ENCODE data around the gene ACTL9. TPM values are rescaled to one million over a fixed set of nuclear protein-coding genes. Genes with fewer than 3 reads are reported as not detected.

ACTL9 gene
- total RNA-seq, 2 donors from 2014 or later, result not detected

DNA sequence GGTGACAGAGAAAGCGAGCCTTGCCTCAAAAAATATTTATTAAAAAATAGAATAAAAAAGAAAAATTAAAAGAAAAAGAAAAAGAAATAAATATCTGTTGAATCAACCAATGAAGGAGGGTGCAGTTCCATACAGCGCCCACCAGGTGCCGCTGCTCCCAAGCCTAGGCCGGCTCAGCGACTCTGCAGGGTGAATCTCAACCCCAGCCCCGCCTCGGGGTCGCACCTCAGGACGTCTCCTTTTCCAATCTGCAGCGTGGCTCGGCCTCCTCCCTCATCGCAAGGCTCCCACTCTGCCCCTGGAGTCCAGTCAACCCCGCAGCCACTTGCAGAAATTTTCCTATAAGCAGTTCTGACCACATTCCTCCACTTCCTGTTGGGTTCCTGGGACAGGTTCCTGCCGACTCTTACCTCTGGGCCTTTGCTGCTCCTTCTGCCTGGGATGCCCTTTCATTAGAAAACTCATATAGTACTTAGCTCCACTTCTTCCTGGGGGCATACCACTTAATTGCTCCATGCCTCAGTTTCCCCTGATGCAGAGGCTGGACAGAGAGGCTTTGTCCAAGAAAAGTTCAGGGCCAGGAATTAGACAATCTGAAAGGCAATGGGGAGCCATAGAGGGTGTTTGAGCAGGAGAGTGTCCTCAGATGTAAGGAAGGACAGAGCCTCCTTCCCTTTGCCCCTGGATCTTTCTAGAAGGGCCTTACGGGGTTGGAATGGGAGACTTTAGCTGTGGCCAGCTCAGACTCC, 43.8 kb downstream of the ACTL9 start:
- WGBS, 2 experiments (ENCODE audit: insufficient coverage in 1 of 2, insufficient read length in 1 of 2), result 1 to 14% methylated on average over 8 to 14 of the region's 15 CpGs
- Histone ChIP-seq H3K4me1 (ENCODE audit: control insufficient read depth, insufficient read depth, low read length) (no peaks in the 10 kb centered on the region), H3K4me3 (ENCODE audit: low read length) (no peak overlapping the region), H3K9me3 (ENCODE audit: control insufficient read depth, low read length) (no peaks in the 10 kb centered on the region), H3K36me3 (ENCODE audit: control insufficient read depth, insufficient read depth, low read length) (no peaks in the 10 kb centered on the region), H3K9ac (ENCODE audit: extremely low read depth, low read length, poor library complexity, severe bottlenecking) (no peak overlapping the region), H3K27ac (ENCODE audit: low read depth, low read length) (no peak overlapping the region), H3K27me3 (ENCODE audit: control insufficient read depth, insufficient read depth, low read length, poor library complexity, severe bottlenecking) (no peaks in the 10 kb centered on the region)
- Mint-ChIP-seq H3K36me3 (ENCODE audit: low read depth) (no peaks in the 10 kb centered on the region), H3K4me1 (no peaks in the 10 kb centered on the region), H3K27ac (no peak overlapping the region), H3K27me3 (ENCODE audit: insufficient read depth) (peaks cover 25% of the 10 kb centered on the region), H3K4me3 (no peak overlapping the region), H3K9me3 (no peaks in the 10 kb centered on the region)
- TF ChIP-seq, protein P1, sequence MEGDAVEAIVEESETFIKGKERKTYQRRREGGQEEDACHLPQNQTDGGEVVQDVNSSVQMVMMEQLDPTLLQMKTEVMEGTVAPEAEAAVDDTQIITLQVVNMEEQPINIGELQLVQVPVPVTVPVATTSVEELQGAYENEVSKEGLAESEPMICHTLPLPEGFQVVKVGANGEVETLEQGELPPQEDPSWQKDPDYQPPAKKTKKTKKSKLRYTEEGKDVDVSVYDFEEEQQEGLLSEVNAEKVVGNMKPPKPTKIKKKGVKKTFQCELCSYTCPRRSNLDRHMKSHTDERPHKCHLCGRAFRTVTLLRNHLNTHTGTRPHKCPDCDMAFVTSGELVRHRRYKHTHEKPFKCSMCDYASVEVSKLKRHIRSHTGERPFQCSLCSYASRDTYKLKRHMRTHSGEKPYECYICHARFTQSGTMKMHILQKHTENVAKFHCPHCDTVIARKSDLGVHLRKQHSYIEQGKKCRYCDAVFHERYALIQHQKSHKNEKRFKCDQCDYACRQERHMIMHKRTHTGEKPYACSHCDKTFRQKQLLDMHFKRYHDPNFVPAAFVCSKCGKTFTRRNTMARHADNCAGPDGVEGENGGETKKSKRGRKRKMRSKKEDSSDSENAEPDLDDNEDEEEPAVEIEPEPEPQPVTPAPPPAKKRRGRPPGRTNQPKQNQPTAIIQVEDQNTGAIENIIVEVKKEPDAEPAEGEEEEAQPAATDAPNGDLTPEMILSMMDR (conservative IDR thresholded peaks at IDR 0.05), result peak; percentile 100
- peak; percentile 90 for DNase-seq

DNA sequence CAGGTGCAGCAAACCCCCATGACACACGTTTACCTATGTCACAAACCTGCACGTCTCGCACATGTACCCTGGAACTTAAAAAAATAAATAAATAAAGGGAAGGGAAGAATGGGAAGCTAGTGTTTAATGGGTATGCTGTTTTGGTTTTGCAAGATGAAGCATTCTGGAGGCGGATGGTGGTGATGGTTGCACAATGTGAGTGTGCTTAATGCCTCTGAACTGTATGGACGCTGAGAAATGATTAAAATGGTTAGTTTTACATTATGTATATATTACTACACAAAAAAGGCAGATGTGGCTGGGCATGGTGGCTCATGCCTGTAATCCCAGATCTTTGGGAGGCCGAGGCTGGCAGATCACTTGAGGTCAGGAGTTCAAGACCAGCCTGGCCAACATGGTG, 50.4 kb downstream of the ACTL9 start:
- H3K9ac ChIP-seq (ENCODE audit: extremely low read depth, low read length, poor library complexity, severe bottlenecking), result no peak overlapping the region
- Mint-ChIP-seq H3K9me3 (no peaks in the 10 kb centered on the region), H3K36me3 (ENCODE audit: low read depth) (no peaks in the 10 kb centered on the region), H3K27me3 (ENCODE audit: insufficient read depth) (peaks cover 16% of the 10 kb centered on the region), H3K4me1 (no peaks in the 10 kb centered on the region), H3K27ac (no peak overlapping the region), H3K4me3 (no peak overlapping the region)
- no peaks in the 10 kb centered on the region for H3K27me3 ChIP-seq (ENCODE audit: control insufficient read depth, insufficient read depth, low read length, poor library complexity, severe bottlenecking)
- 92 to 93% methylated on average over 5 of the region's 6 CpGs for WGBS, 2 experiments (ENCODE audit: insufficient coverage in 1 of 2, insufficient read length in 1 of 2)
- no peak for DNase-seq
- no peak overlapping the region for H3K27ac ChIP-seq (ENCODE audit: low read depth, low read length)
- no peaks in the 10 kb centered on the region for H3K4me1 ChIP-seq (ENCODE audit: control insufficient read depth, insufficient read depth, low read length)
- TF ChIP-seq, protein P1 (conservative IDR thresholded peaks at IDR 0.05), result no peak
- no peaks in the 10 kb centered on the region for H3K36me3 ChIP-seq (ENCODE audit: control insufficient read depth, insufficient read depth, low read length)
- H3K9me3 ChIP-seq (ENCODE audit: control insufficient read depth, low read length), result no peaks in the 10 kb centered on the region
- H3K4me3 ChIP-seq (ENCODE audit: low read length), result no peak overlapping the region

Other genes with a start within 250 kb of the ACTL9 start
- gene PRAM1, start 196.2 kb downstream of the ACTL9 start, total RNA-seq, result 1 to 10 TPM in 1 of 2 donors, under 1 TPM in 1; 0.40 to 1.9 TPM
- 10 to 100 TPM; 22.6 to 23.7 TPM for gene ZNF414, start 184.6 kb downstream of the ACTL9 start, total RNA-seq
- 1 to 10 TPM in 1 of 2 donors, under 1 TPM in 1; 0.57 to 1.1 TPM for gene MYO1F, start 121.4 kb downstream of the ACTL9 start, total RNA-seq
- gene ADAMTS10, start 88.1 kb downstream of the ACTL9 start, total RNA-seq, result 10 to 100 TPM; 19.3 to 35.9 TPM
- gene NFILZ, start 68.2 kb downstream of the ACTL9 start, total RNA-seq, result not detected
- not detected for gene OR2Z1, start 22.8 kb upstream of the ACTL9 start, total RNA-seq
- 10 to 100 TPM in 1 of 2 donors, 1 to 10 TPM in 1; 8.1 to 18.9 TPM for gene ZNF558, start 133.5 kb upstream of the ACTL9 start, total RNA-seq
- not detected for gene MBD3L1, start 133.6 kb upstream of the ACTL9 start, total RNA-seq

All from endodermal cell (in vitro differentiated cells).